Stimulated activated CD8-positive, alpha-beta memory T cell treated with anti-CD3 and anti-CD28 coated beads, Interleukin-2, amount 100 ng/mL, for 48 hours (primary cell): Measurements from ENCODE around the gene LRIG1.

Experiments used
- DNase-seq, 2 donors: peaks; one replicate each; pipeline ENCODE4 v3.0.0-alpha.2; 2020; ENCODE audit warnings: low read depth in 2 of 2

The LRIG1 gene

GRCh38 chr3:66470285-66470684 is 30.5 kb downstream of the LRIG1 start:
- no peak for DNase-seq

- DNase-seq = no peak
These were observed 31.6 kb downstream of the LRIG1 start for GRCh38 chr3:66469220-66469640.

DNA sequence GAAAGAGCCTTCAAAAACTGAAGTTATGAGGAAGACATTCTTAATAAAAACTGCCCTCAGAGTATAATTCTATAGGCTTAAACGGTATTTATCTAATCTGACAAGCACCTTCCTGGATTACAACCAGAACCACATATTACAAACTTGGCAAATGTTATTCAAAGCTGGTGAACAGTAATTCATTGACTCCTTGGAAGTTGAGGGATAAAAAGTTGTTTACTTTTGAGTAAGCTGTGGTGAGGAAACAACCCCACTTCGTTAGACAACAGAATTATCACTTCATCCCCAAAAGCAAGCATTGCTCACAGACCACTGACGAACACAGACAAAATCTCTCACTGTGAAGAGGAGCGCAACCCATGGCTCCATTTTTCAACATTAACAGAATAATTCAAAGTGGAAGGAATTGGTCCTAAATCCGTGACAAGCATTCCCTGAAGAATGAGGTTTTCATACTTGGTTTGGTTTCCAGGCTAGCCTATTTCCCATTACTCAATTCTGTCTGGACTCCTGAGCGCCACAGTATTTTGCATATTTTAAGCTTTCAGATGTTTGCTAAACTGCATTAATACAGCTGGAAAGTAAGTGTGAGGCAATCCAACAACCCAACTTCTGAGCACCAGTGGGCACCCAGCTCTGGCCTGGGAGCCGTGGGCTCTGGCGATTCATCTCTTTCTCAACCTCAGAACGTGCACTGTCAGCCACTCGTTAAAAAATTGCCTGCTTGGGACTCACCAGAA is 32.7 kb downstream of the LRIG1 start:
- no peak for DNase-seq

DNA sequence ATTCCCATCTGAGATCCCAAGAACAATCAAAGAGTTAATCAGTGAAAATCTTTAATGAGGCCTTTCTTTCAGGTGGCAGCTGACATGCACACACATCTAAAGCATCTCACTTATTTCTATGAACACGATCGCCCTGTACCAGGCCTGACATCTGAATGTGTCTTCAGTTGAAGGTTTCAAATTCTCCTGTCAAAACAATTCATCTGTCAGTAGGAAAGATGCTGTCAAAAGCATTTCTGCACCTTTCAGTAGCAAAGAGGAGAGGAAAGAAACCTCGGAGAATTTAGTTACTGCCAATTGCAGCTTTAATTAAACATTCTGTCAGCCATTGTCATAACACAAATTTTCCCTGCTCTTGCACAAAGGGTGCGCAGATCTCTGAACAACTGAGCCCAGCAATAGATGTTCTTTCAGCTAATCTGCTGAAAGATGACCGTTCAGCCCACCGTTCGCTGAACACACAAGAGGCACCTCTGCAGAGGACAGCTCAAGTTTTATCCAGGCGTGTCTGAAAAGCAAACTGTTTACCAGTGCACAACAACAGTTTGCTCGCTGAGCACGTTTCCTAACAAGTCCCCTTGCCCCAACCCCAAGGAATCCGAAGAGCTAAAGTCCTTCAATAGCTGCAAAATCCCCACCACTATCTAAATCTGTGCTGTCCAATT is 34.1 kb downstream of the LRIG1 start:
- no peak for DNase-seq

DNA sequence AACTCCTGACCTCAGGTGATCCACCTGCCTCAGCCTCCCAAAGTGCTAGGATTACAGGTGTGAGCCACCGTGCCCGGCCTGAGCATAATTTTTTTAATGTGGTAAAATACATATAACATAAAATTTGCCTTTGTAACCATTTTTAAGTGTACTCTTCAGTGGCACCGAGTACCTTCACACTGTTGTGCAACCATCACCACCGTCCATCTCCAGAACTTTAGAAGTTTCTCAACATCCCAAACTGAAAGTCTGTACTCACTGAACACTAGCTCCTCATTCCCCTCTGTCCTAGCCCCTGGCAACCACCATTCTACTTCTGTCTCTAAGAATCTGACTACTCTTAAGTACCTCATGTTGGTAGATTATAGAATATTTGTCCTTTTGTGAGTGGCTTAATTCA is 35.2 kb downstream of the LRIG1 start:
- no peak for DNase-seq

DNA sequence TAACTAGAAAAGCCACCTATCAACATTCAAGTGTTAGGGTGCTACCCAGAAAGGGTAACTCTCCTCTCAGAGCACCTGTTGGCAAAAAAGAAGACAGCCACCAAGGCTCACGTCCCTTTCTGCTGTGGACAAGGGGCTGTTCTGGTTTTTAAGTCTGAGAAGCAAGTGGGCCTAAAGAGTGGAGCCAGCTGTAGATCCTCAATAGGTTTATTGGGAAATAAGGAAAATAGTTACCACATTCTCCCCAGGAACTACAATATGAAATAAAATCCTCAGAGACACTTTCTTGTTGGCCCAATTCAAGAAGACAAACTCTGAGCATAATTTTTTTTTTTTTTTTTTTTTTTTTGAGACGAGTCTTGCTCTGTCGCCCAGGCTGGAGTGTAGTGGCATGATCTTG is 35.8 kb downstream of the LRIG1 start:
- DNase-seq = no peak

- no peak for DNase-seq
These were observed 36.3 kb downstream of the LRIG1 start for GRCh38 chr3:66464512-66464894.

- DNase-seq = no peak
These were observed 36.9 kb downstream of the LRIG1 start for GRCh38 chr3:66463730-66464511.

- no peak for DNase-seq
These were observed 37.7 kb downstream of the LRIG1 start for GRCh38 chr3:66463054-66463631.

GRCh38 chr3:66457252-66457651 is 43.6 kb downstream of the LRIG1 start:
- no peak for DNase-seq

GRCh38 chr3:66456711-66457173 is 44.1 kb downstream of the LRIG1 start:
- no peak for DNase-seq

DNA sequence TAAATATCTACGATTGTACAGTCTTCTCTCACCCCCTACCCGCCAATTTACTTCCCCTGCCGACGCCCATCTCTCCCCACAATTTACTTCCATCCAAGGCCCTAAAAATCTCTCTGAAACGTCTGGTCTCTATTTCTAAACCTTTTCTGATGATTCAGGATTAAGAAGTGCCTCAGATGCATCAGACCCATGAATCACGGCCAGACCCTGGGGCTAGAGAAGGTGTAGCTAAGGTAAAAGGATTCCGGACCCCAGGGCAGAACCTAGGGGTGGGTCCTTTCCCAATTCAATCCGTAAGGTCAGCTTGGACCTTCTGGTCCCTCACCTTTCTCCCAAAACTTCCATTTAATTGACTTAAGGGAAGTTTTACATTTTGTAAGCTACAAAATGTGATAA is 46.4 kb downstream of the LRIG1 start:
- DNase-seq = no peak

GRCh38 chr3:66453651-66454463 is 47.0 kb downstream of the LRIG1 start:
- DNase-seq = no peak

DNA sequence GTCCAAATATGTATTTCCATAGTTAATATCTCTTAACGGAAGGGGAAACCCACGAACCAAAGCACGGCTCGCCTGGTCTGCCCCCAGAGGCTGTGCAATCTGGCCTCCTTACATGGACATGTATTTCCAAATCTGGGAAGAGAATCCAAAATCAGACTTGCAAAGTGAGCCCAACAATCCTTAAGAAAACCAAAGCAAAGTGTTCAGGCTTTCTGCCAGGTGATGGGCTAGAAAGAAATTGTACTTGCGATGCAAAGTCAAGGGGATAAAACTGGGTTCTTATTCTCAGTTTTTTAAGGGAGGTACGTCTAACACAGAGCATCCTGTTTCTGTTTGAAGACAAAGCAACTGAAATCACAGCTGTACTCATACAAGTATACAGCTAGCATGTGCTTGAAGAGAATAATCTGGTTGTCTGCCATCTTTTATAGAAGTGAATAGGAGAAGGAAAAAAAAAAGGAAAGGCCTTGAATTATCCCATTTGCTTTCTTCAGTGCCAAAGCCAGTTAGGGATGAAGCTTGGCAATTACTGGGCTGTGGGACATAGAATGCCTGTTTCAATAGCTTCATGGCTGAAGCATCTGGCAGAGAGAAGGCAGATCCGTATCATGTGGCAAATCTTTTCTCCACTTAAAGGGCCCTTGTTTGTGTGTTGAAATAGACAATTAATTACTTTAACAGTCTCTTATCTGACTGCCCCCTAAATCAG is 48.4 kb downstream of the LRIG1 start:
- DNase-seq = no peak

- DNase-seq = no peak
These were observed 49.1 kb downstream of the LRIG1 start for GRCh38 chr3:66451766-66452165.

DNA sequence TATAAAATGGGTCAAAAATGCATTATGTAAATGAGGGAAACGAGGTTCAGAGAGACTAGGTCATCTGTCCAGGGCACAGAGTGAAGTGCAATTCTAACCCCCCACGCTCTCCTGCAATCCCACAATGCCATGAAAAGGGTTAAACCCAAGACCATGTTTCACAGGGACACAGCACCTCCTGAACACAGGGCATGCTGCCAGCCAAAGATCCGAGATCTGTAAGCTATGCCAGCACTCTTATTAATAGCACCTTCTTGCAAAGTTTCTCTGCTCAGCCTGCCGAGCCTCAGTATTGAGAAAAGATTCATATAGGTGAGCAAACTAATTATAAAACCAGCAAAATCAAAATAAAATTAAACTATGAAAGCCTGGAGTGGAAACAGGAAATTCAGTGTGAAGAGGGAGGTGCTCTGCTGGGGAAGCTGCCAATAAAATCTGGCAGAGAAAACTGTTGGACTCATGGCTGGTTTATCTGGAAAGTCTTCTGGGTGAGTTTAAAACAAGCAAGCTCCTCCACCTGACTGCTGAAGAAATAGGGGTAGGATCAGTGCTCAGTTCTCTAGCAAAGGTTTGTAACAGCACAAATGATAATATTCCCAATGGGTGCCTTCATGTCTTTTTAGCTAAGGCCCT is 50.3 kb downstream of the LRIG1 start:
- no peak for DNase-seq

- no peak for DNase-seq
These were observed 51.3 kb downstream of the LRIG1 start for GRCh38 chr3:66449411-66449974.

- DNase-seq = no peak
These were observed 56.6 kb downstream of the LRIG1 start for GRCh38 chr3:66444146-66444644.

- no peak for DNase-seq
These were observed 57.6 kb downstream of the LRIG1 start for GRCh38 chr3:66443118-66443803.
